Measurements from ENCODE around the gene EFHD1. TPM values are rescaled to one million over a fixed set of nuclear protein-coding genes. Genes with fewer than 3 reads are reported as not detected.

The EFHD1 gene
- total RNA-seq, 1 donor from 2014 or later: 15.7 TPM

DNA sequence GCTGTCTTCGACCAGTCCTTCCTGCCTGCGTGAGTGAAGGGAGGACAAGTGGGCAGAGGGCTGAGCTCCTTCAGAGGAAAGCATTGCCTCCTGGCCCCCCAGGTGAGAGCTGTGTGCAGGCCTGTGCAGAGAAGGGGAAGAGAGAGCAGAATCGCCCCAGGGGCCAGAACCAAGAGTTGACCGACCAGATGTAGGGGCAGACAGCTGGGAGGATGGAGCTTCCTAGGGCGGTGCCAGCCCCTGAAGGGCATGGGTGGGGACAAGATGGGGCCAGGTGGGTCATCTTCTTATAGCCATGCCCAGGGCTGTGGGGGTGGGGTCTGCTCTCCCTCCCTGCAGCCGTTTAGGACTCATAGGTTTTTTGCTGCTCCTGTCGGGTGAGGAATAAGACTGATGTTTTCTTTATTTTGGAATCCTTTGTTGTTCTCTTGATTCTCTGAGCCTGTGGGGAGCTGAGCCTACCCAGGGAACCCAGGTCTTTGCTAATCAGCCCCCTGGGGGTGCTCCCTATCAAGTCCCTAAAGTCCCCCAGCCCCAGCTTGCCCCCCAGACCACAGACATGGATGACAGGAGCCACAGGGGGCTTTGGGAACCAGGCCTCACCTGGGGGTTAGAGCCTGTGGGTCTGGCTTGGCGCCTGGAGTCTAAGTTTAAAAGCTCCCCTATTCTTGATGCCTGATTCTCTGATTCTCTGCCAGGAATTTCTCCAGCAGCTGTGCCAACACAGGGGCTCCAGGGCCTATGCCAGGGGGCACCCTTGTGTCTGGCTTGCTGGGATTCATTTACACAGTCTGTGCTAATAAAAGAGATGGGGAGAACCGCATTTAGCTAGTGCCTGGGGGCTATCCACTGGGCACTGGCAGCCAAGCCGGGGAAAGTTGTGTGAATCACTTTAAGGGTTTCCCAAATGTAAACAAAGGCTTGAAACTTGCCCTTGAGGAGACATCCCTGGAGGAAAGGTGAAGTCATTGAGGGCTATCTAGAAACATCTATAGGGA, 9.3 kb upstream of the EFHD1 start:
- Histone ChIP-seq H3K36me3 (ENCODE audit: insufficient read depth, low read length) (no peaks in the 10 kb centered on the region), H3K4me1 (ENCODE audit: insufficient read depth, low read length) (no peaks in the 10 kb centered on the region), H3K27ac (ENCODE audit: low read depth, low read length) (no peak overlapping the region), H3K79me2 (ENCODE audit: insufficient read depth, low read length) (no peaks in the 10 kb centered on the region), H3K27me3 (ENCODE audit: insufficient read depth, low read length) (peaks cover 4% of the 10 kb centered on the region), H3K4me3 (ENCODE audit: insufficient read depth, low read depth, low read length) (no peak overlapping the region), H4K20me1 (ENCODE audit: insufficient read depth, low read length) (no peaks in the 10 kb centered on the region), H3K9me3 (ENCODE audit: insufficient read depth, low read depth, low read length) (no peaks in the 10 kb centered on the region), H3K9ac (ENCODE audit: low read length) (no peak overlapping the region), H3K4me2 (ENCODE audit: low read length) (no peak overlapping the region), H2AFZ (ENCODE audit: low read depth, low read length) (no peak overlapping the region)
- FAIRE-seq: no peak
- H3K27ac Mint-ChIP-seq (ENCODE audit: unreplicated experiment): no peak overlapping the region
- TF ChIP-seq EZH2 (IDR thresholded peaks at IDR 0.05; ENCODE audit: insufficient read depth, low read length): no peak
- TF ChIP-seq, protein P1, sequence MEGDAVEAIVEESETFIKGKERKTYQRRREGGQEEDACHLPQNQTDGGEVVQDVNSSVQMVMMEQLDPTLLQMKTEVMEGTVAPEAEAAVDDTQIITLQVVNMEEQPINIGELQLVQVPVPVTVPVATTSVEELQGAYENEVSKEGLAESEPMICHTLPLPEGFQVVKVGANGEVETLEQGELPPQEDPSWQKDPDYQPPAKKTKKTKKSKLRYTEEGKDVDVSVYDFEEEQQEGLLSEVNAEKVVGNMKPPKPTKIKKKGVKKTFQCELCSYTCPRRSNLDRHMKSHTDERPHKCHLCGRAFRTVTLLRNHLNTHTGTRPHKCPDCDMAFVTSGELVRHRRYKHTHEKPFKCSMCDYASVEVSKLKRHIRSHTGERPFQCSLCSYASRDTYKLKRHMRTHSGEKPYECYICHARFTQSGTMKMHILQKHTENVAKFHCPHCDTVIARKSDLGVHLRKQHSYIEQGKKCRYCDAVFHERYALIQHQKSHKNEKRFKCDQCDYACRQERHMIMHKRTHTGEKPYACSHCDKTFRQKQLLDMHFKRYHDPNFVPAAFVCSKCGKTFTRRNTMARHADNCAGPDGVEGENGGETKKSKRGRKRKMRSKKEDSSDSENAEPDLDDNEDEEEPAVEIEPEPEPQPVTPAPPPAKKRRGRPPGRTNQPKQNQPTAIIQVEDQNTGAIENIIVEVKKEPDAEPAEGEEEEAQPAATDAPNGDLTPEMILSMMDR (IDR thresholded peaks at IDR 0.05; ENCODE audit: insufficient read depth, low read depth, low read length): no peak
- peaks cover 8% of the 10 kb centered on the region for H3K27me3 Mint-ChIP-seq (ENCODE audit: low read depth, unreplicated experiment)
- no peaks in the 10 kb centered on the region for H3K4me1 Mint-ChIP-seq (ENCODE audit: low read depth, unreplicated experiment)
- H3K4me3 Mint-ChIP-seq (ENCODE audit: unreplicated experiment): no peak overlapping the region
- no peaks in the 10 kb centered on the region for H3K9me3 Mint-ChIP-seq (ENCODE audit: unreplicated experiment)
- H3K36me3 Mint-ChIP-seq (ENCODE audit: low read depth, unreplicated experiment): no peaks in the 10 kb centered on the region
- DNase-seq (ENCODE audit: low read depth): no peak

DNA sequence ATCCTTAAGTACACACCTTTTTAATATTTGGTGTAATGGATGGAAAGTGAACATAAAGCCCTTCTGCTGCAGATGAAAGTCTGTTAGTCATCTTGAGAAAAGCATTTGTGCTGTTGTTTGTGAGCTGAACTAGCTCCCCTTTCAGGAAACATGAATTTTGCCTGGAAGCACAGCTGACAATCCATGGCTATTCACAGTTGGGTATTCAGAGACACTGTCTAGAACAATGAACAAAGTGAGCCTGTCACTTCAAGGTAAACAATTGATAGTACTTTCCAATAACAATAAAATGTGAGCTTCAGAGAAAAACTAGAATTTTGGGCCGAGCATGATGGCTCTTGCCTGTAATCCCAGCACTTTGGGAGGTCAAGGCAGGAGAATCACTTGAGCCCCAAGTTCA, 6.8 kb upstream of the EFHD1 start:
- H3K9me3 Mint-ChIP-seq (ENCODE audit: unreplicated experiment): no peaks in the 10 kb centered on the region
- H3K9me3 ChIP-seq (ENCODE audit: insufficient read depth, low read depth, low read length): no peaks in the 10 kb centered on the region
- no peak for FAIRE-seq

More for the DNA sequence above, 6.8 kb upstream of the EFHD1 start:
- Mint-ChIP-seq H3K36me3 (ENCODE audit: low read depth, unreplicated experiment) (no peaks in the 10 kb centered on the region), H3K27ac (ENCODE audit: unreplicated experiment) (no peak overlapping the region), H3K27me3 (ENCODE audit: low read depth, unreplicated experiment) (peaks cover 8% of the 10 kb centered on the region), H3K4me1 (ENCODE audit: low read depth, unreplicated experiment) (no peaks in the 10 kb centered on the region), H3K4me3 (ENCODE audit: unreplicated experiment) (no peak overlapping the region)
- H2AFZ ChIP-seq (ENCODE audit: low read depth, low read length): no peak overlapping the region
- no peak overlapping the region for H3K4me2 ChIP-seq (ENCODE audit: low read length)
- no peak overlapping the region for H3K9ac ChIP-seq (ENCODE audit: low read length)
- no peak for DNase-seq (ENCODE audit: low read depth)
- no peaks in the 10 kb centered on the region for H4K20me1 ChIP-seq (ENCODE audit: insufficient read depth, low read length)
- no peaks in the 10 kb centered on the region for H3K79me2 ChIP-seq (ENCODE audit: insufficient read depth, low read length)
- no peaks in the 10 kb centered on the region for H3K36me3 ChIP-seq (ENCODE audit: insufficient read depth, low read length)
- H3K27me3 ChIP-seq (ENCODE audit: insufficient read depth, low read length): peaks cover 4% of the 10 kb centered on the region
- no peak overlapping the region for H3K4me3 ChIP-seq (ENCODE audit: insufficient read depth, low read depth, low read length)
- H3K27ac ChIP-seq (ENCODE audit: low read depth, low read length): no peak overlapping the region
- H3K4me1 ChIP-seq (ENCODE audit: insufficient read depth, low read length): no peaks in the 10 kb centered on the region
- no peak for TF ChIP-seq EZH2 (IDR thresholded peaks at IDR 0.05; ENCODE audit: insufficient read depth, low read length)
- TF ChIP-seq, protein P1 (IDR thresholded peaks at IDR 0.05; ENCODE audit: insufficient read depth, low read depth, low read length): no peak

All from astrocyte (in vitro differentiated cells and primary cell).